ENCODE results near the gene CSNK1D.

DNA sequence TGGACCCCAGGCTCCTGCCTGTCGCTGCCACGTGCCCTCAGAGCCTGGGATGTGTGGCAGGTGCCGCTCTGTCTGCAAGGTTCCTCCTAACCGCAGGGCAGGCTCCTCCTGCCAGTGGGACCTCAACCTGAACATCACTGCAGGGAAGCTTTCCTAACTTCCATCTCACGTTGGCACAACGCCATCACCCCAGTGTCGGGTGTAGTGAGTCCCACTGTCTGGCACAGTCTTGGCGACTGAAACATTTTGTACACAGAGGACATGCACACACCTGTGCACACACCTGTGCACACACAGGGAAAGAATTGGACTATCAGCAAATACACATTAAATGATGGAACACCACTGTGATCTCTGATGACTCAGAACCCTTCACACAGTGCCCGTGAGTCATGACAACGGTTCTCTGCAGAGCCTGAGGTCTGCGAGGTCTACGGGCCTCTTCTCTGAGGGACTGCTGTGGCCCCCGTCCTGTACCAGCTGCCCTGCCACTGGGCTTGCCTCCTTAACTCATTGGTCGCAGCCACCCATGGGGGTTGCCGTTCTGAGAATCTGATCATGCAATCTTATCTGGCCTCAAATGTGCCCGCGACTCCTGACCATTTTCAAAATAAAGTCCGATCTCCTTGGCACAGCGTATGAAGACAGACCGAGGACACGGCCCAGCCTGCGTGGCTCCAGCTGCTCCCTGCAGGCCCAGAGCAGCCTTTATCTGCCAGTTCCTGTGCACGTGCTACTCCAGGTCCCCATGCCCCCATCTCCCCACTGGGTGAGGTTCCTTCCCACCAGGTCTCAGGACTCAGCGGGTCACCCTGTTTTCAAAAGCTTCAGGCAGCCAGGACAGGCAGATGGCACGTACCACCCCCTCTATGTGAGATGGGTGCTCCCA lies 68.4 kb downstream of the CSNK1D start:
- TF ChIP-seq, protein P1, sequence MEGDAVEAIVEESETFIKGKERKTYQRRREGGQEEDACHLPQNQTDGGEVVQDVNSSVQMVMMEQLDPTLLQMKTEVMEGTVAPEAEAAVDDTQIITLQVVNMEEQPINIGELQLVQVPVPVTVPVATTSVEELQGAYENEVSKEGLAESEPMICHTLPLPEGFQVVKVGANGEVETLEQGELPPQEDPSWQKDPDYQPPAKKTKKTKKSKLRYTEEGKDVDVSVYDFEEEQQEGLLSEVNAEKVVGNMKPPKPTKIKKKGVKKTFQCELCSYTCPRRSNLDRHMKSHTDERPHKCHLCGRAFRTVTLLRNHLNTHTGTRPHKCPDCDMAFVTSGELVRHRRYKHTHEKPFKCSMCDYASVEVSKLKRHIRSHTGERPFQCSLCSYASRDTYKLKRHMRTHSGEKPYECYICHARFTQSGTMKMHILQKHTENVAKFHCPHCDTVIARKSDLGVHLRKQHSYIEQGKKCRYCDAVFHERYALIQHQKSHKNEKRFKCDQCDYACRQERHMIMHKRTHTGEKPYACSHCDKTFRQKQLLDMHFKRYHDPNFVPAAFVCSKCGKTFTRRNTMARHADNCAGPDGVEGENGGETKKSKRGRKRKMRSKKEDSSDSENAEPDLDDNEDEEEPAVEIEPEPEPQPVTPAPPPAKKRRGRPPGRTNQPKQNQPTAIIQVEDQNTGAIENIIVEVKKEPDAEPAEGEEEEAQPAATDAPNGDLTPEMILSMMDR (IDR thresholded peaks at IDR 0.05) = no peak
- no peak for TF ChIP-seq POLR2A (IDR thresholded peaks at IDR 0.05)
